HepG2 (cell line): Measurements from ENCODE around the gene SLC6A9. TPM values are rescaled to one million over a fixed set of nuclear protein-coding genes. Genes with fewer than 3 reads are reported as not detected.

Experiments
- ATAC-seq: fragments of 200-7000 bp; cut with Tn5 transposase; 3 replicates; pipeline ENCODE4 v1.9.1; 2020; ENCODE audit warnings: mild to moderate bottlenecking, moderate library complexity
- BruUV-seq: library from RNA; stranded (reverse); fragments of 400-500 nt; replicated peaks from 2 replicates; lab custom pipeline; 2021; lab: Mats Ljungman, UMichigan
- CTCF ChIA-PET: fragments of 300-600 bp; formaldehyde crosslinking; extraction: SDS; loops from one replicate; lab custom pipeline; 2021; ENCODE audit warnings: low total read pairs, inconsistent platforms, low intra/inter-chr PET ratio; lab: Yijun Ruan, JAX
- POLR2A ChIA-PET: fragments of 350-600 bp; sonication (Branson Sonifier 250); formaldehyde crosslinking; loops from one replicate; lab custom pipeline; 2020; ENCODE audit warnings: antibody characterized with exemption, inconsistent platforms; lab: Yijun Ruan, JAX
- DNase-seq: peaks from one replicate; pipeline ENCODE4 v3.0.0-alpha.2; 2015; ENCODE audit warnings: low spot score
- FAIRE-seq: peaks from 3 replicates; lab custom pipeline; 2011; peaks lifted over from hg19 to GRCh38; lab: Jason Lieb, UNC
- H2AFZ ChIP-seq: one replicate; pipeline ENCODE4 v1.6.1; 2011; ENCODE audit warnings: low read length, inconsistent platforms
- H3K27ac ChIP-seq: fragments of 300-600 bp; 3 replicates; pipeline ENCODE4 v1.8.0; 2011; ENCODE audit warnings: mixed run types, mild to moderate bottlenecking, mixed read lengths, low read length, inconsistent platforms; ENCODE audit not compliant: insufficient read depth; ENCODE audit errors: extremely low read length
- H3K27me3 ChIP-seq, 2 experiments: fragments of 200-600 bp in 1 of 2; 2 replicates in 1 of 2; 3 replicates in 1 of 2; pipeline versions ENCODE4 v1.6.0 to v1.8.0; 2011; ENCODE audit warnings: low read length in 2 of 2, mild to moderate bottlenecking in 2 of 2, moderate library complexity in 2 of 2, inconsistent platforms in 1 of 2; ENCODE audit not compliant: insufficient read depth in 2 of 2, control insufficient read depth in 1 of 2
- H3K36me3 ChIP-seq, 2 experiments: fragments of 200-600 bp in 1 of 2; replicated peaks in 1 of 2; 2 replicates in 1 of 2; 3 replicates in 1 of 2; pipeline versions ENCODE4 v1.5.1 to v1.8.0; 2011; ENCODE audit warnings: low read length in 2 of 2, inconsistent platforms in 1 of 2; ENCODE audit not compliant: insufficient read depth in 2 of 2, control insufficient read depth in 1 of 2
- H3K4me1 ChIP-seq: 2 replicates; pipeline ENCODE4 v1.5.1; 2012; ENCODE audit warnings: low read length, inconsistent platforms; ENCODE audit not compliant: insufficient read depth
- H3K4me2 ChIP-seq: 2 replicates; pipeline ENCODE4 v1.6.0; 2011; ENCODE audit warnings: low read depth, low read length, inconsistent platforms
- H3K4me3 ChIP-seq, 3 experiments: fragments of 200-600 bp in 1 of 3; sonication (generic), shearing (Covaris generic) in 1 of 3; replicated peaks in 1 of 3; 2 replicates each; pipeline ENCODE4 v1.5.1; 2011 to 2016; ENCODE audit warnings: low read length in 3 of 3, inconsistent platforms in 2 of 3, low read depth in 2 of 3, mild to moderate bottlenecking in 2 of 3, control low read depth in 1 of 3, mixed read lengths in 1 of 3; ENCODE audit not compliant: insufficient read depth in 1 of 3
- H3K79me2 ChIP-seq: one replicate; pipeline ENCODE4 v1.6.1; 2011; ENCODE audit warnings: low read length, inconsistent platforms; ENCODE audit not compliant: insufficient read depth
- H3K9ac ChIP-seq: 2 replicates; pipeline ENCODE4 v1.6.0; 2011; ENCODE audit warnings: mild to moderate bottlenecking, low read depth, low read length, inconsistent platforms; ENCODE audit not compliant: insufficient read depth
- H3K9me3 ChIP-seq: 2 replicates; pipeline ENCODE4 v1.5.1; 2012; ENCODE audit warnings: mild to moderate bottlenecking, low read length
- H4K20me1 ChIP-seq: 2 replicates; pipeline ENCODE4 v1.6.0; 2011; ENCODE audit warnings: inconsistent platforms, mild to moderate bottlenecking, low read length, moderate library complexity; ENCODE audit not compliant: insufficient read depth
- CEBPB ChIP-seq: IDR thresholded peaks from 2 replicates; pipeline ENCODE4 v1.6.1; 2011; ENCODE audit warnings: low read depth, low read length, improper control_type of control experiment, borderline replicate concordance
- DNMT1 ChIP-seq: sonication (generic); formaldehyde crosslinking; IDR thresholded peaks from 2 replicates; pipeline ENCODE4 v1.5.1; 2020; ENCODE audit warnings: mild to moderate bottlenecking, missing genetic modification reagents
- HDAC1 ChIP-seq: sonication (generic); formaldehyde crosslinking; IDR thresholded peaks from 2 replicates; pipeline ENCODE4 v1.5.1; 2020; ENCODE audit warnings: mild to moderate bottlenecking, missing genetic modification reagents
- MXD3 ChIP-seq: IDR thresholded peaks from 2 replicates; pipeline ENCODE4 v1.6.1; 2016; ENCODE audit warnings: mild to moderate bottlenecking, missing biosample characterization, missing genetic modification reagents
- NR2C2 ChIP-seq: sonication (generic); formaldehyde crosslinking; IDR thresholded peaks from 2 replicates; pipeline ENCODE4 v1.4.0; 2020; ENCODE audit warnings: missing genetic modification reagents, mild to moderate bottlenecking, moderate library complexity, borderline replicate concordance
- RAD51 ChIP-seq: fragments of 450-650 bp; IDR thresholded peaks from 2 replicates; pipeline ENCODE4 v1.6.1; 2016; ENCODE audit warnings: borderline replicate concordance
- RFXAP ChIP-seq: sonication (generic); formaldehyde crosslinking; IDR thresholded peaks from 2 replicates; pipeline ENCODE4 v1.4.0; 2020; ENCODE audit warnings: missing genetic modification reagents, borderline replicate concordance
- SIX4 ChIP-seq: sonication (generic); formaldehyde crosslinking; IDR thresholded peaks from 2 replicates; pipeline ENCODE4 v1.4.0; 2020; ENCODE audit warnings: missing genetic modification reagents
- ZBTB39 ChIP-seq: sonication (generic); formaldehyde crosslinking; IDR thresholded peaks from 2 replicates; pipeline ENCODE4 v1.5.0; 2020; ENCODE audit warnings: missing genetic modification reagents
- ZBTB7A ChIP-seq: sonication (generic); formaldehyde crosslinking; IDR thresholded peaks from 2 replicates; pipeline ENCODE4 v1.8.0; 2022; ENCODE audit warnings: mild to moderate bottlenecking, missing genetic modification reagents
- ZNF510 ChIP-seq: sonication (generic); formaldehyde crosslinking; IDR thresholded peaks from 2 replicates; pipeline ENCODE4 v1.4.0; 2020; ENCODE audit warnings: low read depth, mild to moderate bottlenecking, missing genetic modification reagents
- ZNF557 ChIP-seq: sonication (generic); formaldehyde crosslinking; IDR thresholded peaks from 2 replicates; pipeline ENCODE4 v1.4.0; 2020; ENCODE audit warnings: missing genetic modification reagents
- ZNF615 ChIP-seq: sonication (generic); formaldehyde crosslinking; IDR thresholded peaks from 2 replicates; pipeline ENCODE4 v1.5.0; 2020; ENCODE audit warnings: mild to moderate bottlenecking, missing genetic modification reagents, borderline replicate concordance
- ZNF674 ChIP-seq: sonication (generic); formaldehyde crosslinking; IDR thresholded peaks from 2 replicates; pipeline ENCODE4 v1.5.0; 2020; ENCODE audit warnings: low read depth, mild to moderate bottlenecking, missing genetic modification reagents
- ZNF747 ChIP-seq: sonication (generic); formaldehyde crosslinking; IDR thresholded peaks from 2 replicates; pipeline ENCODE4 v1.8.1; 2023; ENCODE audit warnings: missing genetic modification reagents, mild to moderate bottlenecking, borderline replicate concordance
- ZNF891 ChIP-seq: sonication (generic); formaldehyde crosslinking; IDR thresholded peaks from 2 replicates; pipeline ENCODE4 v1.5.0; 2020; ENCODE audit warnings: mild to moderate bottlenecking, missing genetic modification reagents
- ZSCAN31 ChIP-seq: sonication (generic); formaldehyde crosslinking; IDR thresholded peaks from 2 replicates; pipeline ENCODE4 v1.5.0; 2020; ENCODE audit warnings: low read depth, mild to moderate bottlenecking, missing genetic modification reagents
- WGBS: methylation state at CpG from one replicate; pipeline ENCODE4 v1.1.6; 2017; ENCODE audit warnings: low lambda C conversion rate; 5-methylcytosine and 5-hydroxymethylcytosine counted together
- in situ Hi-C: cut with HindIII; loops from 2 replicates; pipeline ENCODE4 v1.10.0; 2017; ENCODE audit warnings: low pct_unique_long_range_greater_than_20kb; ENCODE audit not compliant: extremely low pct_ligation_motif_present
- intact Hi-C: fragments of 100-400 bp; cut with micrococcal nuclease; formaldehyde crosslinking; loops from one replicate; pipeline ENCODE4 v1.10.0; 2022; ENCODE audit not compliant: unreplicated experiment
- polyA plus RNA-seq, 8 experiments: library from polyadenylated mRNA; depleted of rRNA in 3 of 8; stranded (reverse) in 7 of 8; unstranded in 1 of 8; fragments of >200 nt; fragmentation: Illumina TruSeq in 4 of 8; extraction: Trizol in 4 of 8; gene quantifications; 2 replicates each; pipeline versions ENCODE4 v1.2.1 to v1.2.3, GENCODE V29; 2011 to 2016; ENCODE audit warnings: low read depth in 4 of 8, missing spikeins in 1 of 8, mixed read lengths in 1 of 8; ENCODE audit not compliant: insufficient read depth in 1 of 8
- total RNA-seq, 5 experiments: library from RNA; depleted of rRNA; stranded (reverse); fragments of >200 nt; fragmentation: Illumina TruSeq; extraction: Trizol; gene quantifications; 2 replicates each; pipeline ENCODE4 v1.2.3, GENCODE V29; 2016; ENCODE audit warnings: low read depth in 1 of 5

Gene SLC6A9
- total and polyA plus RNA-seq, 2 of the 13 experiments (the other 11 are each of a cell fraction or from before 2014, with no cell fraction given) = 8.5 to 9.9 TPM

- no peak for TF ChIP-seq ZNF674 (CRISPR knock-in tag)
- peak; percentile 26; the same call in 1 of the 2 replicates for TF ChIP-seq MXD3 (CRISPR knock-in tag)
- no peak for TF ChIP-seq CEBPB
- no peak for TF ChIP-seq ZNF747 (CRISPR knock-in tag)
- TF ChIP-seq ZNF891 = 0 out of 2 replicates have a peak, but pooled peaks have one; percentile 14
- peak; percentile 27; the same call in 1 of the 2 replicates for TF ChIP-seq HDAC1 (CRISPR knock-in tag)
- TF ChIP-seq ZBTB7A (CRISPR knock-in tag) = 0 out of 2 replicates have a peak, but pooled peaks have one; percentile 8
- TF ChIP-seq SIX4 (CRISPR knock-in tag) = no peak
- TF ChIP-seq ZSCAN31 (CRISPR knock-in tag) = 0 out of 2 replicates have a peak, but pooled peaks have one; percentile 8
These were observed at the start of gene SLC6A9 (continued) for GRCh38 chr1:44031252-44032169.

GRCh38 chr1:44079566-44079965 is 48.3 kb upstream of the SLC6A9 start:
- no peak for ATAC-seq
- H3K4me3 ChIP-seq = no peak overlapping the region

More at GRCh38 chr1:44079566-44079965, 48.3 kb upstream of the SLC6A9 start:
- peaks cover 0 to 11% of the 10 kb centered on the region in 2 experiments; a peak in 2 of 5 replicates for H3K27me3 ChIP-seq
- H3K27ac ChIP-seq = no peak overlapping the region
- no peaks in the 10 kb centered on the region for H3K79me2 ChIP-seq
- BruUV-seq = no TSS peak
- H4K20me1 ChIP-seq = no peaks in the 10 kb centered on the region
- 70% methylated on average over 4 of the region's 4 CpGs for WGBS
- H3K9ac ChIP-seq = no peak overlapping the region
- in situ Hi-C loops = no loop called here
- H3K9me3 ChIP-seq = no peaks in the 10 kb centered on the region
- ChIA-PET POLR2A (no interaction called here), CTCF (no interaction called here)
- H3K36me3 ChIP-seq = no peaks in the 10 kb centered on the region
- no peaks in the 10 kb centered on the region for H3K4me1 ChIP-seq
- DNase-seq (no peak), FAIRE-seq (no peak)
- intact Hi-C loops = no loop called here
- H3K4me2 ChIP-seq = no peak overlapping the region
- TF ChIP-seq ZNF557 (CRISPR knock-in tag) (no peak), ZNF510 (no peak), DNMT1 (no peak), ZBTB39 (no peak), NR2C2 (no peak), ZNF615 (no peak), RFXAP (CRISPR knock-in tag) (no peak), RAD51 (no peak)
- H2AFZ ChIP-seq = no peak overlapping the region
